GM12878 (cell line): ENCODE measurements around the gene LLCFC1. TPM values are rescaled to one million over a fixed set of nuclear protein-coding genes. Genes with fewer than 3 reads are reported as not detected.

ENCODE experiments used
- ATAC-seq: fragments of 200-7000 bp; cut with Tn5 transposase; 3 replicates; pipeline ENCODE4 v1.9.1; 2020; ENCODE audit warnings: mild to moderate bottlenecking, moderate library complexity
- BruUV-seq: library from RNA; stranded (reverse); fragments of 400-500 nt; replicated peaks from 2 replicates; lab custom pipeline; 2021; lab: Mats Ljungman, UMichigan
- CTCF ChIA-PET: fragments of 300-600 bp; sonication (Branson Sonifier 250); formaldehyde crosslinking; extraction: SDS; loops from one replicate; lab custom pipeline; 2021; ENCODE audit warnings: inconsistent platforms; lab: Yijun Ruan, JAX
- POLR2A ChIA-PET: fragments of 350-600 bp; formaldehyde crosslinking; extraction: SDS; loops from one replicate; lab custom pipeline; 2021; ENCODE audit warnings: inconsistent platforms; lab: Charles Lee
- RAD21 ChIA-PET: fragments of 300-600 bp; sonication (Branson Sonifier 250); formaldehyde crosslinking; loops from one replicate; lab custom pipeline; 2023; ENCODE audit warnings: antibody characterized with exemption; ENCODE audit not compliant: unreplicated experiment; lab: Charles Lee
- SMC1A ChIA-PET: fragments of 300-600 bp; sonication (Branson Sonifier 250); formaldehyde crosslinking; loops from one replicate; lab custom pipeline; 2023; ENCODE audit not compliant: unreplicated experiment, uncharacterized antibody; lab: Charles Lee
- DNase-seq: peaks from one replicate; pipeline ENCODE4 v3.0.0-alpha.2; 2011; ENCODE audit warnings: low read depth, low spot score
- FAIRE-seq: peaks from 3 replicates; lab custom pipeline; 2011; peaks lifted over from hg19 to GRCh38; lab: Jason Lieb, UNC
- H2AFZ ChIP-seq: 2 replicates; pipeline ENCODE4 v1.6.0; 2011; ENCODE audit warnings: low read depth, low read length, control low read depth; ENCODE audit not compliant: control insufficient read depth
- H3K27ac ChIP-seq: 2 replicates; pipeline ENCODE4 v1.5.1; 2011; ENCODE audit warnings: control low read depth; ENCODE audit not compliant: control insufficient read depth, insufficient read depth
- H3K27me3 ChIP-seq, 2 experiments: replicated peaks in 1 of 2; 2 replicates each; pipeline versions ENCODE4 v1.6.0 to v1.6.1; 2011; ENCODE audit warnings: low read length in 1 of 2; ENCODE audit not compliant: control insufficient read depth in 2 of 2, insufficient read depth in 2 of 2
- H3K36me3 ChIP-seq, 2 experiments: 2 replicates each; pipeline ENCODE4 v1.5.1; 2011; ENCODE audit warnings: low read length in 1 of 2; ENCODE audit not compliant: control insufficient read depth in 2 of 2, insufficient read depth in 2 of 2
- H3K4me1 ChIP-seq: 2 replicates; pipeline ENCODE4 v1.6.1; 2011; ENCODE audit warnings: mild to moderate bottlenecking, low read length, moderate library complexity, mixed read lengths; ENCODE audit not compliant: control insufficient read depth, insufficient read depth
- H3K4me2 ChIP-seq: 2 replicates; pipeline ENCODE4 v1.6.0; 2011; ENCODE audit warnings: control low read depth; ENCODE audit not compliant: control insufficient read depth, insufficient read depth
- H3K4me3 ChIP-seq: fragments of 200-600 bp; sonication (generic); 2 replicates; pipeline ENCODE4 v1.5.1; 2016
- H3K79me2 ChIP-seq: 2 replicates; pipeline ENCODE4 v1.6.0; 2011; ENCODE audit warnings: low read length; ENCODE audit not compliant: control insufficient read depth, insufficient read depth
- H3K9ac ChIP-seq: 2 replicates; pipeline ENCODE4 v1.8.0; 2011; ENCODE audit warnings: low read length, control low read depth, mixed read lengths; ENCODE audit not compliant: control insufficient read depth, insufficient read depth
- H3K9me3 ChIP-seq: replicated peaks from 3 replicates; pipeline ENCODE4 v1.5.1; 2011; ENCODE audit warnings: mild to moderate bottlenecking, low read length; ENCODE audit not compliant: control insufficient read depth, insufficient read depth
- H4K20me1 ChIP-seq: 2 replicates; pipeline ENCODE4 v1.6.0; 2011; ENCODE audit not compliant: control insufficient read depth, insufficient read depth
- BCLAF1 ChIP-seq: fragments of 450-650 bp; IDR thresholded peaks from 2 replicates; pipeline ENCODE4 v1.6.1; 2017; ENCODE audit warnings: antibody characterized with exemption, mild to moderate bottlenecking, moderate library complexity
- BMI1 ChIP-seq: fragments of 450-650 bp; IDR thresholded peaks from 2 replicates; pipeline ENCODE4 v1.6.1; 2016; ENCODE audit warnings: mild to moderate bottlenecking, moderate library complexity, borderline replicate concordance
- CHD4 ChIP-seq: fragments of 200-600 bp; sonication (generic); IDR thresholded peaks from 2 replicates; pipeline ENCODE4 v1.6.1; 2016; ENCODE audit warnings: mild to moderate bottlenecking
- EP300 ChIP-seq, 2 experiments: fragments of 150-350 bp in 1 of 2; IDR thresholded peaks; 2 replicates each; pipeline ENCODE4 v1.6.1; 2011 to 2012; ENCODE audit warnings: low read depth in 2 of 2, low read length in 2 of 2, borderline replicate concordance in 1 of 2, improper control_type of control experiment in 1 of 2, inconsistent platforms in 1 of 2; ENCODE audit not compliant: control insufficient read depth in 1 of 2
- EZH2 ChIP-seq: IDR thresholded peaks from 2 replicates; pipeline ENCODE4 v1.6.1; 2012; ENCODE audit warnings: low read depth, mild to moderate bottlenecking, control low read depth, inconsistent platforms, low read length, borderline replicate concordance; ENCODE audit not compliant: control insufficient read depth
- GABPA ChIP-seq: IDR thresholded peaks from 2 replicates; pipeline ENCODE4 v1.6.1; 2014; ENCODE audit warnings: antibody characterized with exemption, low read depth, mild to moderate bottlenecking, inconsistent platforms
- NR2F1 ChIP-seq: fragments of 450-650 bp; conservative IDR thresholded peaks from 2 replicates; pipeline ENCODE4 v1.6.1; 2017; ENCODE audit warnings: mild to moderate bottlenecking
- POLR2A ChIP-seq: IDR thresholded peaks from 2 replicates; pipeline ENCODE4 v1.6.1; 2011; ENCODE audit warnings: low read depth, mild to moderate bottlenecking, low read length
- SP1 ChIP-seq: IDR thresholded peaks from one replicate; pipeline ENCODE4 v1.6.1; 2011; ENCODE audit warnings: low read depth, low read length
- SPI1 ChIP-seq: IDR thresholded peaks from 2 replicates; pipeline ENCODE4 v1.6.1; 2011; ENCODE audit warnings: low read depth, mild to moderate bottlenecking, low read length, moderate library complexity, borderline replicate concordance; ENCODE audit not compliant: insufficient read depth
- ZBTB40 ChIP-seq: fragments of 450-650 bp; IDR thresholded peaks from 2 replicates; pipeline ENCODE4 v1.6.1; 2016; ENCODE audit warnings: mild to moderate bottlenecking, moderate library complexity, borderline replicate concordance
- ZSCAN29 ChIP-seq: fragments of 450-650 bp; IDR thresholded peaks from 2 replicates; pipeline ENCODE4 v1.6.1; 2017; ENCODE audit warnings: mild to moderate bottlenecking, moderate library complexity
- WGBS: methylation state at CpG from one replicate; pipeline ENCODE4 v1.1.6; 2016; ENCODE audit warnings: low lambda C conversion rate; ENCODE audit not compliant: insufficient replicate concordance, insufficient coverage; ENCODE audit errors: missing lambda C conversion rate; 5-methylcytosine and 5-hydroxymethylcytosine counted together
- in situ Hi-C: fragments of 300-500 bp; cut with MboI; formaldehyde crosslinking; loops from 9 replicates; pipeline ENCODE4 v1.14.3; 2018; ENCODE audit warnings: mixed read lengths
- intact Hi-C: fragments of 100-400 bp; cut with micrococcal nuclease; formaldehyde crosslinking; loops from one replicate; pipeline ENCODE4 v1.14.2; 2022; ENCODE audit not compliant: unreplicated experiment
- polyA plus RNA-seq, 11 experiments: library from polyadenylated mRNA; depleted of rRNA in 4 of 11; unstranded in 6 of 11; stranded (reverse) in 5 of 11; fragments of >200 nt; fragmentation: Nextera tagmentation in 4 of 11; fragmentation: Illumina TruSeq in 1 of 11; extraction: Ambion mirVana in 4 of 11; extraction: Trizol in 1 of 11; gene quantifications; 1 replicate in 1 of 11; 2 replicates in 10 of 11; pipeline versions ENCODE4 v1.2.1 to v1.2.3, GENCODE V29; 2011 to 2016; ENCODE audit warnings: inconsistent platforms in 2 of 11, missing spikeins in 2 of 11, low read depth in 1 of 11
- total RNA-seq, 4 experiments: library from RNA; depleted of rRNA in 3 of 4; stranded (reverse); fragments of >200 nt in 3 of 4; fragmentation: Illumina TruSeq in 1 of 4; extraction: Trizol in 1 of 4; gene quantifications; 2 replicates each; pipeline versions ENCODE4 v1.2.1 to v1.2.3, GENCODE V29; 2013 to 2021

The LLCFC1 gene
- total and polyA plus RNA-seq, 10 of the 15 experiments (the other 5 are each of a cell fraction or from before 2014, with no cell fraction given): not detected

GRCh38 chr7:142941541-142941940 lies 2.3 kb downstream of the LLCFC1 start:
- TF ChIP-seq BCLAF1: no peak
- TF ChIP-seq EZH2: no peak
- no peak for TF ChIP-seq GABPA
- TF ChIP-seq POLR2A: no peak
- ChIA-PET CTCF (interaction anchor here (0.6 to 2.3 kb wide), 2 partner anchors 17 to 1441 kb away, joined by 3 to 5 read pairs; no protein-coding TSS in a partner anchor), POLR2A (no interaction called here), SMC1A (no interaction called here), RAD21 (no interaction called here)
- no peaks in the 10 kb centered on the region for H3K27me3 ChIP-seq
- in situ Hi-C loops: no loop called here
- no TSS peak for BruUV-seq
- DNase-seq (no peak), ATAC-seq (no peak), FAIRE-seq (no peak)
- H3K4me3 ChIP-seq: no peak overlapping the region
- intact Hi-C loops: no loop called here
- H3K79me2 ChIP-seq: no peaks in the 10 kb centered on the region
- no peaks in the 10 kb centered on the region; the same call in 2 of the 3 replicates for H3K9me3 ChIP-seq
- WGBS: 37% methylated on average over 7 of the region's 7 CpGs
- no peaks in the 10 kb centered on the region for H4K20me1 ChIP-seq
- H3K27ac ChIP-seq: no peak overlapping the region
- H3K4me2 ChIP-seq: no peak overlapping the region
- H3K36me3 ChIP-seq: no peaks in the 10 kb centered on the region
- no peak overlapping the region for H3K9ac ChIP-seq
- no peaks in the 10 kb centered on the region for H3K4me1 ChIP-seq
- no peak overlapping the region for H2AFZ ChIP-seq

- Histone ChIP-seq H2AFZ (no peak overlapping the region), H3K9me3 (no peaks in the 10 kb centered on the region; the same call in 2 of the 3 replicates), H3K4me3 (no peak overlapping the region), H3K9ac (no peak overlapping the region), H3K4me2 (no peak overlapping the region), H3K79me2 (no peaks in the 10 kb centered on the region), H4K20me1 (no peaks in the 10 kb centered on the region), H3K27ac (no peak overlapping the region), H3K4me1 (no peaks in the 10 kb centered on the region), H3K36me3 (no peaks in the 10 kb centered on the region), H3K27me3 (no peaks in the 10 kb centered on the region)
- DNase-seq (no peak), FAIRE-seq (no peak), ATAC-seq (no peak)
- CTCF ChIA-PET: no interaction called here
- 48% methylated on average over 6 of the region's 6 CpGs for WGBS
- SMC1A ChIA-PET: no interaction called here
- RAD21 ChIA-PET: no interaction called here
- intact Hi-C loops: no loop called here
- POLR2A ChIA-PET: no interaction called here
- no TSS peak for BruUV-seq
- in situ Hi-C loops: no loop called here
- TF ChIP-seq SPI1 (no peak), BMI1 (no peak), CHD4 (no peak), ZSCAN29 (no peak), SP1 (no peak), EP300 (IDR thresholded peaks at IDR 0.05; ENCODE audit: borderline replicate concordance in 1 of 2, control insufficient read depth in 1 of 2, low read depth in 2 of 2, low read length in 2 of 2) (no peak), NR2F1 (no peak), ZBTB40 (no peak)
Measured at GRCh38 chr7:142942746-142943145, 3.5 kb downstream of the LLCFC1 start.
